Psoas muscle (tissue), 8 donors: ENCODE data around the gene MAPK10. TPM values are rescaled to one million over a fixed set of nuclear protein-coding genes. Genes with fewer than 3 reads are reported as not detected.
"Not testable (repeated sequence)": the region's sequence is repeated elsewhere in the genome, so short reads cannot be mapped to it uniquely, and the experiment has no call there.

Experiments
- ATAC-seq, 4 donors: fragments of 200-7000 bp; cut with Tn5 transposase; one replicate each; pipeline ENCODE4 v1.9.1; 2020; ENCODE audit warnings: moderate library complexity in 3 of 4, mild to moderate bottlenecking in 2 of 4
- DNase-seq, 2 donors: peaks; one replicate each; pipeline ENCODE4 v3.0.0-alpha.2; 2020
- H3K27ac ChIP-seq: fragments of 200-600 bp; one replicate; pipeline ENCODE4 v1.8.0; 2022
- H3K27me3 ChIP-seq, 3 donors: fragments of 200-600 bp in 1 of 3; one replicate each; pipeline versions ENCODE4 v1.6.1 to v1.8.0; 2013 to 2022; ENCODE audit warnings: low read length in 2 of 3, mild to moderate bottlenecking in 2 of 3, moderate library complexity in 1 of 3; ENCODE audit not compliant: insufficient read depth in 3 of 3
- H3K36me3 ChIP-seq, 2 donors: fragments of 200-600 bp in 1 of 2; one replicate each; pipeline versions ENCODE4 v1.6.1 to v1.8.0; 2013 to 2022; ENCODE audit warnings: low read depth in 1 of 2, mild to moderate bottlenecking in 1 of 2, moderate library complexity in 1 of 2; ENCODE audit not compliant: insufficient read depth in 1 of 2
- H3K4me1 ChIP-seq: fragments of 200-600 bp; one replicate; pipeline ENCODE4 v1.8.0; 2022
- H3K4me3 ChIP-seq: fragments of 200-600 bp; one replicate; pipeline ENCODE4 v1.8.0; 2022; ENCODE audit warnings: mild to moderate bottlenecking
- H3K9me3 ChIP-seq: fragments of 200-600 bp; one replicate; pipeline ENCODE4 v1.8.0; 2022
- WGBS, 3 donors: extraction: QIAGEN DNeasy Blood & Tissue Kit; methylation state at CpG; one replicate each; pipeline versions ENCODE4 v1.1.6 to v1.1.7; 2013; 5-methylcytosine and 5-hydroxymethylcytosine counted together
- intact Hi-C, 2 donors: fragments of 100-400 bp; cut with DNase I; formaldehyde crosslinking; loops; one replicate each; pipeline versions ENCODE4 v1.11.0 to v1.14.2; 2022
- polyA plus RNA-seq, 3 donors: library from polyadenylated mRNA; stranded (reverse); fragments of 200-250 nt; gene quantifications; one replicate each; pipeline ENCODE4 v1.2.3, GENCODE V29; 2013
- total RNA-seq, 4 donors: library from RNA; stranded (reverse); fragmentation: NEBNext Ultra II Directional in 2 of 4; extraction: Animal tissue kit (Norgen Biotek cat#: 25700) in 2 of 4; gene quantifications; one replicate each; pipeline versions ENCODE4 v1.2.1 to v1.2.4, GENCODE V29; 2021 to 2023
- TF ChIP-seq, protein P1 (sequence below): fragments of 200-600 bp; IDR thresholded peaks from one replicate; pipeline ENCODE4 v1.8.0; 2022; ENCODE audit warnings: antibody characterized with exemption
- donor health status: healthy with polysubstance abuse.
- donor health status: DM: no; HTN: no; CAD: no; lungs with moderate emphysema.
- donor health status: Bipolar disorder and iron deficiency.
- donor health status: healthy.
- donor health status: DM: yes; HTN: yes; CAD: no.
- donor health status: DM: no; HTN: no; CAD: no.
- donor health status: DM: no; HTN: no; CAD: no.
- donor health status: DM: yes; HTN: yes; CAD: no.

Gene MAPK10
- total and polyA plus RNA-seq, 7 donors: 0.22 to 7.6 (median 1.3) TPM

DNA sequence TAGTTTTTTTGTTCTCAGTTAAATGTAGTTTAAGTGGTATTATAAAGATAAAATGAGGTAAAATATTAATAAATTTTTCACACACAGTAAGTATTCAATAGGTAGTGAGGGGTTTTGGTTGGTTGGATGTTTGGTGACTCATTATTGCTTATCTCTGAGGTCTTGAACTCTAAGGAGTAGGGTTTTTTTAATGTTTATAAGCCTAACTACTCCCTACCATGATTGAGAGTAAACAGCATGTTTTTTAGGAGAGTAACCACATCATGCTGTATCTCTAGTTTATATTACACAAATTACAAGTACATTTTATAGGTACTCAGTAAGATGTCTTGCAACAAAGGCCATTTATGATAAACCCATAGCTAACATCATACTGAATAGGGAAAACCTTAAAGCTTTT is 181.6 kb downstream of the MAPK10 start:
- intact Hi-C loops: no loop called here
- Histone ChIP-seq H3K9me3 (peaks cover 3% of the 10 kb centered on the region), H3K27ac (no peak overlapping the region), H3K4me1 (no peaks in the 10 kb centered on the region), H3K27me3 (no peaks in the 10 kb centered on the region), H3K4me3 (no peak overlapping the region), H3K36me3 (no peaks in the 10 kb centered on the region)
- no peak for ATAC-seq
- DNase-seq: no peak
- TF ChIP-seq, protein P1, sequence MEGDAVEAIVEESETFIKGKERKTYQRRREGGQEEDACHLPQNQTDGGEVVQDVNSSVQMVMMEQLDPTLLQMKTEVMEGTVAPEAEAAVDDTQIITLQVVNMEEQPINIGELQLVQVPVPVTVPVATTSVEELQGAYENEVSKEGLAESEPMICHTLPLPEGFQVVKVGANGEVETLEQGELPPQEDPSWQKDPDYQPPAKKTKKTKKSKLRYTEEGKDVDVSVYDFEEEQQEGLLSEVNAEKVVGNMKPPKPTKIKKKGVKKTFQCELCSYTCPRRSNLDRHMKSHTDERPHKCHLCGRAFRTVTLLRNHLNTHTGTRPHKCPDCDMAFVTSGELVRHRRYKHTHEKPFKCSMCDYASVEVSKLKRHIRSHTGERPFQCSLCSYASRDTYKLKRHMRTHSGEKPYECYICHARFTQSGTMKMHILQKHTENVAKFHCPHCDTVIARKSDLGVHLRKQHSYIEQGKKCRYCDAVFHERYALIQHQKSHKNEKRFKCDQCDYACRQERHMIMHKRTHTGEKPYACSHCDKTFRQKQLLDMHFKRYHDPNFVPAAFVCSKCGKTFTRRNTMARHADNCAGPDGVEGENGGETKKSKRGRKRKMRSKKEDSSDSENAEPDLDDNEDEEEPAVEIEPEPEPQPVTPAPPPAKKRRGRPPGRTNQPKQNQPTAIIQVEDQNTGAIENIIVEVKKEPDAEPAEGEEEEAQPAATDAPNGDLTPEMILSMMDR: no peak

GRCh38 chr4:86174506-86174905 is 185.3 kb downstream of the MAPK10 start:
- TF ChIP-seq, protein P1: no peak
- intact Hi-C loops: no loop called here
- H3K9me3 ChIP-seq: peaks cover 3% of the 10 kb centered on the region
- H3K27ac ChIP-seq: no peak overlapping the region
- 66 to 78% (median 76%) methylated on average over 1 of the region's 1 CpG for WGBS, 3 donors
- H3K27me3 ChIP-seq: no peaks in the 10 kb centered on the region
- DNase-seq (no peak), ATAC-seq (no peak)
- H3K36me3 ChIP-seq: no peaks in the 10 kb centered on the region
- no peak overlapping the region for H3K4me3 ChIP-seq
- no peaks in the 10 kb centered on the region for H3K4me1 ChIP-seq

GRCh38 chr4:86168335-86168734 is 191.5 kb downstream of the MAPK10 start:
- intact Hi-C loops, H3K27me3 ChIP-seq, H3K36me3 ChIP-seq, H3K27ac ChIP-seq, H3K9me3 ChIP-seq, H3K4me3 ChIP-seq, H3K4me1 ChIP-seq, ATAC-seq, DNase-seq: not testable (repeated sequence)
- 87 to 99% (median 90%) methylated on average over 9 to 10 of the region's 10 CpGs for WGBS, 3 donors

DNA sequence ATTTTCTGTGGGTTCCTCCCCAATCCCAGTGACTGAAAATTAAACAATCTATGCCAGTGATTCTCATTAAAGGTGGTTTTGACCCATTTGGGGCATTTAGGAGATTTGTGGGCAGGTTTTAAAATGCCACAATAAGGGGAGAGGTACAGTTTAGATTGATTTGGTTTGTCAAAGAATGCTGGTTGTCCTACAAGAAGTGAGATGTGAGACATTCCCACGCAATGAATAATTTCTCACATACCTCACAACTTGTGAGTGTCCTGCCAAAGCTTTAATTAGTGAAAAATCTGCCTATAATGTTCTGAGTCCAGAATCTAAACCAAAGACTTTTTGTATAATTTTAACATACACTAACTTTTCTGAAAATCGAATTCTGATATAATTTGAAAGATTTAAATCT is 199.4 kb downstream of the MAPK10 start:
- TF ChIP-seq, protein P1: no peak
- WGBS, 3 donors: 70 to 87% (median 84%) methylated on average over 2 of the region's 2 CpGs

DNA sequence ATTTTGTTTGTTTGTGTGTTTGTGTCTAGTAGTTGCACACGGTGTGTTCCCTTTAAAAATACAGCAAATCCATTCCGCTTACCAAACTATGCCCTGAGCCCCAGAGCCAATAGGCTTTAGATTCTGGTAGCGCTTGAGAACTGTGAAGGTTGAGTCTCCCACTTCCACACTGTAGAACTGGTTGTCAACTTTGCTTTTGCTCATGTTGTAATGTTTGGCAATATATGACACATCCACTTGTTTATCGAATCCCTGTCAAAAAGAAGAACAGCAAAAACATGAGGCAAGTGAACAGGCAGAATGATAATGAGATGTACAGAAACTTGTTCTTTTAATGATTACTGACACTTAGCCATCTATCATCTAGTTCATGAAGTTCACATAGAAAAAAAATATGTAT is 200.6 kb downstream of the MAPK10 start:
- H3K9me3 ChIP-seq: no peaks in the 10 kb centered on the region
- DNase-seq (no peak), ATAC-seq (no peak)
- no peaks in the 10 kb centered on the region for H3K36me3 ChIP-seq
- TF ChIP-seq, protein P1: no peak
- no peak overlapping the region for H3K27ac ChIP-seq
- intact Hi-C loops: no loop called here
- no peak overlapping the region for H3K4me3 ChIP-seq
- 94 to 97% (median 96%) methylated on average over 4 of the region's 4 CpGs for WGBS, 3 donors
- H3K4me1 ChIP-seq: no peaks in the 10 kb centered on the region
- no peaks in the 10 kb centered on the region for H3K27me3 ChIP-seq

More for the DNA sequence above, 199.4 kb downstream of the MAPK10 start:
- H3K4me3 ChIP-seq: no peak overlapping the region
- H3K27ac ChIP-seq: no peak overlapping the region
- H3K9me3 ChIP-seq: no peaks in the 10 kb centered on the region
- DNase-seq (no peak), ATAC-seq (no peak)
- no peaks in the 10 kb centered on the region for H3K27me3 ChIP-seq
- intact Hi-C loops: no loop called here
- no peaks in the 10 kb centered on the region for H3K36me3 ChIP-seq
- no peaks in the 10 kb centered on the region for H3K4me1 ChIP-seq
